H1 (cell line): ENCODE results near the gene ADD2. TPM values are rescaled to one million over a fixed set of nuclear protein-coding genes. Genes with fewer than 3 reads are reported as not detected.

Experiments used
- CBX5 ChIP-seq: fragments of 300-800, 300-1000 bp; sonication (generic); IDR thresholded peaks from 2 replicates; pipeline ENCODE4 v1.7.1; 2016; ENCODE audit warnings: antibody characterized with exemption, low read length, low read depth
- MAFK ChIP-seq: IDR thresholded peaks from 2 replicates; pipeline ENCODE4 v1.6.1; 2012; ENCODE audit warnings: low read depth, mild to moderate bottlenecking, improper control_type of control experiment, low read length
- polyA plus RNA-seq, 7 experiments: library from polyadenylated mRNA; depleted of rRNA in 3 of 7; stranded (reverse) in 5 of 7; unstranded in 2 of 7; fragments of >200 nt in 5 of 7; fragments of 200-250 nt in 2 of 7; gene quantifications; 1 replicate in 5 of 7; 2 replicates in 1 of 7; 4 replicates in 1 of 7; pipeline versions ENCODE4 v1.2.1 to v1.2.3, GENCODE V29; 2011 to 2013; ENCODE audit warnings: missing spikeins in 2 of 7, mixed read lengths in 2 of 7
- total RNA-seq: library from RNA; stranded (reverse); fragmentation: NEBNext Ultra II Directional; extraction: Animal tissue kit (Norgen Biotek cat#: 25700); gene quantifications from 2 replicates; pipeline ENCODE4 v1.2.1, GENCODE V29; 2021

The ADD2 gene
- total and polyA plus RNA-seq, 2 of the 8 experiments (the other 6 are each of a cell fraction or from before 2014, with no cell fraction given), result 58.5 to 170 TPM

DNA sequence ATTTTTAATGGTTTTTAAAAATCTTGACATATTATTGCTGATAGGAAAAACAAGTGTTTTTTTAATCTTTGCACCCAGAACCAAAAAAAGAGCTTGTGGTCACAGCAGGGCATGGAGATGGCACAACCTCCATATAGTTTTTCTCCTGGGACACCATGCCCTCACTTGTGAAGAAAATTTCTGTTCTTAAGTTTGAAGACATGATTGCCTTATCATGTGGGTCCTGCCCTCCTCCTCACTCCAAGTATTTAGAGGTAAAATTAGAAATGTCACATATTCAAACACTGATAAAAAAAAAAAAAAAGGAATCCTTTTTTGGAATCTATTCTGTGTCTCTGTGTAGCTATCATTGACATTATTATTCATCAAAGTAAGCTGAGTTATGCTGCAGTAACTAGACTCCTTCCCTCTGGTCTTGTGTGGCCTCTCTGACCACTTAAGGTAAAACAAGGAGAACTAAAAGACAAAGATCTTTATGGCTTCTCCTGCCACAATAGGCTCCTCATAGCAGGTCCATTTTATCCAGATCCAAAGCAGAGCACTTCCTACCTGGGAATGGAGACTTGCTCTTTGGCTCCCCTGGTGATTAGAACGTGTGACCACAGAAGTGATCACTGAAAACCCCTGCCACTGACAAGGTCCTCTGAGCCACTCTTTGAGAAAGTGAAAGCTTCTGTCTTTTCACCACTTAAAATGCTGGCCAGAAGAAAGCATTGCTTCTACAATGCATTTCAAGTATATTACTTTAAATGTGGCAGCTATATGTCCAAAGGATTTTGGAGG is 19.8 kb downstream of the ADD2 start (continued):
- TF ChIP-seq MAFK (no peak), CBX5 (no peak)
